HEK293T (cell line): ENCODE data around the gene MATN1.

Source experiments
- ARNT ChIP-seq: fragments of 450-650 bp; IDR thresholded peaks from 2 replicates; pipeline ENCODE4 v1.6.1; 2017; ENCODE audit warnings: mild to moderate bottlenecking
- BHLHE40 ChIP-seq: fragments of 450-650 bp; IDR thresholded peaks from 2 replicates; pipeline ENCODE4 v1.6.1; 2016; ENCODE audit warnings: mild to moderate bottlenecking, moderate library complexity, borderline replicate concordance
- CTBP1 ChIP-seq: fragments of 450-650 bp; IDR thresholded peaks from 2 replicates; pipeline ENCODE4 v1.6.1; 2016; ENCODE audit warnings: borderline replicate concordance
- ELF4 ChIP-seq: fragments of 450-650 bp; IDR thresholded peaks from 2 replicates; pipeline ENCODE4 v1.6.1; 2017; ENCODE audit warnings: antibody characterized with exemption
- FOXA1 ChIP-seq: fragments of 450-650 bp; IDR thresholded peaks from 2 replicates; pipeline ENCODE4 v1.6.1; 2016; ENCODE audit warnings: mild to moderate bottlenecking
- FOXM1 ChIP-seq: fragments of 450-650 bp; IDR thresholded peaks from 2 replicates; pipeline ENCODE4 v1.6.1; 2017; ENCODE audit warnings: mild to moderate bottlenecking, borderline replicate concordance
- LEF1 ChIP-seq: fragments of 450-650 bp; IDR thresholded peaks from 2 replicates; pipeline ENCODE4 v1.6.1; 2017; ENCODE audit warnings: mild to moderate bottlenecking, borderline replicate concordance
- NFRKB ChIP-seq: fragments of 450-650 bp; IDR thresholded peaks from 2 replicates; pipeline ENCODE4 v1.6.1; 2016; ENCODE audit warnings: mild to moderate bottlenecking, moderate library complexity
- SP1 ChIP-seq: fragments of 450-650 bp; IDR thresholded peaks from 2 replicates; pipeline ENCODE4 v1.6.1; 2017
- TARDBP ChIP-seq: fragments of 450-650 bp; IDR thresholded peaks from 2 replicates; pipeline ENCODE4 v1.6.1; 2016
- ZNF384 ChIP-seq: fragments of 450-650 bp; IDR thresholded peaks from 2 replicates; pipeline ENCODE4 v1.6.1; 2016

DNA sequence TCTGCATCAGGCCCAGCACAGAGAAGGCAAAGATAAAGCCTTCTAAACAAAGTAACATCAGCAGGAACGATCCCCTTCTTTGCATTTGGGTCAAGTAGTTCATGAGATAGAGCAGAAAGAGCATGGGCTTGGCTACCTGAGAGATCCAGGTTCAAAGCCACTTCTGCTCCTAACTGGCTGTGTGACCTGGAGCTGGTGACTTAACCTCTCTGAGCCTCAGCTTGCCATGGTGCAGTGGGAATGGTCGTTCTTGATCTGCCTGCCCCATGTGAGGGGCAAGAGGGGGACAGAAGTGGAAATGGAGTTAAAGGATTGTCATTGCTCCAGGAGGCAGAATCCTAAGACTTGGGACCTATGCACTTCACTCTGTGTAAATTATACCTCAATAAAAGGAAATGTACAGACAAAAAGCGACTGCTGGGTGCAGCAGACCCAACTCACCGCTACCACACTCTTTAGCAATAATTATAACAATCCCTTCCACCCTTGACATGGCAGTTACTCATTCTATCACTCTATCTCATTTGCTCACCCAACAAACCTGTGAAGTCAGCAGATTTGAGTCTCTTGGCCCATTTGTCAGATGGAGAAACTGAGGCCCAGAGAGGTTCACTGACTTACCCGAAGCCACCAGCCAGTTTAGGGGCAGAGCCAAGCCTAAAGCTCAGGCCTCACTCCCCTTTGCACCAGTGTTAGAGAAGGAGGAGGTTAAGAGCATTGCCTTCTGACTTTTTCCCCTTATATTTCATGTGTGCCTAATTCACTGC, 1.5 kb upstream of the MATN1 start:
- no peak for TF ChIP-seq FOXM1
- TF ChIP-seq BHLHE40: no peak
- no peak for TF ChIP-seq TARDBP
- no peak for TF ChIP-seq SP1
- no peak for TF ChIP-seq LEF1
- TF ChIP-seq NFRKB: no peak
- TF ChIP-seq CTBP1: no peak
- TF ChIP-seq ELF4: no peak
- TF ChIP-seq ZNF384: no peak
- no peak for TF ChIP-seq FOXA1
- TF ChIP-seq ARNT: no peak
